Activated CD8-positive, alpha-beta T cell treated with anti-CD3 and anti-CD28 coated beads for 36 hours (primary cell): ENCODE results near the gene RAB12. TPM values are rescaled to one million over a fixed set of nuclear protein-coding genes. Genes with fewer than 3 reads are reported as not detected.

ENCODE experiments used
- ATAC-seq: fragments of 200-7000 bp; cut with Tn5 transposase; one replicate; pipeline ENCODE4 v1.10.0; 2021; ENCODE audit warnings: mild to moderate bottlenecking, moderate library complexity
- CTCF ChIA-PET: fragments of 350-600 bp; sonication (Branson Sonifier 250); formaldehyde crosslinking; loops from one replicate; lab custom pipeline; 2021; ENCODE audit warnings: antibody characterized with exemption; lab: Charles Lee
- POLR2A ChIA-PET: fragments of 350-600 bp; sonication (Branson Sonifier 250); formaldehyde crosslinking; loops from one replicate; lab custom pipeline; 2021; ENCODE audit warnings: antibody characterized with exemption; lab: Charles Lee
- DNase-seq: peaks from one replicate; pipeline ENCODE4 v3.0.0-alpha.2; 2020
- H3K27ac Mint-ChIP-seq: one replicate; pipeline ENCODE4 v1.8.0; 2021; ENCODE audit warnings: mild to moderate bottlenecking, mixed read lengths
- H3K27me3 Mint-ChIP-seq: one replicate; pipeline ENCODE4 v1.8.0; 2021; ENCODE audit warnings: mixed read lengths
- H3K36me3 Mint-ChIP-seq: one replicate; pipeline ENCODE4 v1.8.0; 2021; ENCODE audit warnings: low read depth, mixed read lengths
- H3K4me1 Mint-ChIP-seq: one replicate; pipeline ENCODE4 v1.8.0; 2021; ENCODE audit warnings: low read depth, mixed read lengths
- H3K4me3 Mint-ChIP-seq: one replicate; pipeline ENCODE4 v1.8.0; 2021; ENCODE audit warnings: mild to moderate bottlenecking, moderate library complexity, mixed read lengths
- H3K9me3 Mint-ChIP-seq: one replicate; pipeline ENCODE4 v1.8.0; 2021; ENCODE audit warnings: mixed read lengths
- CTCF ChIP-seq: fragments of 200-600 bp; IDR thresholded peaks from one replicate; pipeline ENCODE4 v1.8.0; 2022; ENCODE audit warnings: antibody characterized with exemption, mild to moderate bottlenecking
- intact Hi-C: fragments of 100-400 bp; cut with micrococcal nuclease; formaldehyde crosslinking; loops from one replicate; pipeline ENCODE4 v1.10.0; 2022
- total RNA-seq, 2 experiments: library from RNA; stranded (reverse); gene quantifications; one replicate each; pipeline ENCODE4 v1.2.3, GENCODE V29; 2021

The RAB12 gene
- total RNA-seq, 2 experiments from 2014 or later = 11.9 to 13.7 TPM

GRCh38 chr18:8626414-8627106 lies 17.3 kb downstream of the RAB12 start:
- Mint-ChIP-seq H3K27me3 (no peaks in the 10 kb centered on the region), H3K27ac (no peak overlapping the region), H3K4me1 (peaks cover 28% of the 10 kb centered on the region), H3K9me3 (peaks cover 7% of the 10 kb centered on the region), H3K4me3 (no peak overlapping the region), H3K36me3 (peaks cover 32% of the 10 kb centered on the region)
- intact Hi-C loops = no loop called here
- ATAC-seq = no peak
- ChIA-PET CTCF (interaction anchor here (1.0 to 3.0 kb wide), 2 partner anchors 17 to 27 kb away, joined by 4 to 11 read pairs; partner anchors contain the start of gene RAB12), POLR2A (no interaction called here)
- TF ChIP-seq CTCF = no peak
- DNase-seq = no peak

- peaks cover 6% of the 10 kb centered on the region for H3K9me3 Mint-ChIP-seq
- CTCF ChIA-PET = no interaction called here
- H3K27ac Mint-ChIP-seq = no peak overlapping the region
- DNase-seq = no peak
- no peaks in the 10 kb centered on the region for H3K27me3 Mint-ChIP-seq
- no peak for ATAC-seq
- peaks cover 28% of the 10 kb centered on the region for H3K36me3 Mint-ChIP-seq
- intact Hi-C loops = no loop called here
- POLR2A ChIA-PET = no interaction called here
- TF ChIP-seq CTCF = no peak
- no peak overlapping the region for H3K4me3 Mint-ChIP-seq
- H3K4me1 Mint-ChIP-seq = peaks cover 27% of the 10 kb centered on the region
Measured at GRCh38 chr18:8627107-8627472, 17.9 kb downstream of the RAB12 start.

GRCh38 chr18:8627540-8627939 lies 18.3 kb downstream of the RAB12 start:
- ChIA-PET POLR2A (no interaction called here), CTCF (no interaction called here)
- no peak for ATAC-seq
- no peak for TF ChIP-seq CTCF
- H3K27me3 Mint-ChIP-seq = no peaks in the 10 kb centered on the region
- peaks cover 26% of the 10 kb centered on the region for H3K36me3 Mint-ChIP-seq
- intact Hi-C loops = no loop called here
- peaks cover 3% of the 10 kb centered on the region for H3K9me3 Mint-ChIP-seq
- DNase-seq = no peak
- H3K27ac Mint-ChIP-seq = no peak overlapping the region
- H3K4me3 Mint-ChIP-seq = no peak overlapping the region
- peaks cover 23% of the 10 kb centered on the region for H3K4me1 Mint-ChIP-seq

- ATAC-seq (no peak), DNase-seq (no peak)
- peaks cover 30% of the 10 kb centered on the region for H3K36me3 Mint-ChIP-seq
- H3K4me1 Mint-ChIP-seq = peaks cover 16% of the 10 kb centered on the region
- H3K9me3 Mint-ChIP-seq = no peaks in the 10 kb centered on the region
- CTCF ChIA-PET = no interaction called here
- no peak for TF ChIP-seq CTCF
- POLR2A ChIA-PET = interaction anchor here (1.1 kb wide), 1 partner anchor 9 kb away, joined by 3 read pairs; no protein-coding TSS in a partner anchor
- H3K27ac Mint-ChIP-seq = no peak overlapping the region
- intact Hi-C loops = no loop called here
- H3K27me3 Mint-ChIP-seq = no peaks in the 10 kb centered on the region
- H3K4me3 Mint-ChIP-seq = no peak overlapping the region
Measured at GRCh38 chr18:8629602-8630001, 20.4 kb downstream of the RAB12 start.

GRCh38 chr18:8630546-8630945 lies 21.3 kb downstream of the RAB12 start:
- H3K4me1 Mint-ChIP-seq = peaks cover 16% of the 10 kb centered on the region
- TF ChIP-seq CTCF = no peak
- intact Hi-C loops = no loop called here
- ATAC-seq = no peak
- no peaks in the 10 kb centered on the region for H3K9me3 Mint-ChIP-seq
- POLR2A ChIA-PET = no interaction called here
- no peaks in the 10 kb centered on the region for H3K27me3 Mint-ChIP-seq
- DNase-seq = no peak
- no peak overlapping the region for H3K4me3 Mint-ChIP-seq
- CTCF ChIA-PET = no interaction called here
- H3K36me3 Mint-ChIP-seq = peaks cover 34% of the 10 kb centered on the region
- no peak overlapping the region for H3K27ac Mint-ChIP-seq
